Kidney epithelial cell (primary cell): ENCODE results near the gene BUD23. TPM values are rescaled to one million over a fixed set of nuclear protein-coding genes. Genes with fewer than 3 reads are reported as not detected.

Experiments used
- DNase-seq: peaks from one replicate; pipeline ENCODE4 v3.0.0-alpha.2; 2010; ENCODE audit warnings: low read depth
- H3K27me3 ChIP-seq: 2 replicates; pipeline ENCODE4 v1.6.0; 2011; ENCODE audit warnings: low read length; ENCODE audit not compliant: control insufficient read depth, insufficient read depth
- H3K36me3 ChIP-seq: 2 replicates; pipeline ENCODE4 v1.5.1; 2011; ENCODE audit warnings: low read length; ENCODE audit not compliant: control insufficient read depth, insufficient read depth
- H3K4me3 ChIP-seq: 2 replicates; pipeline ENCODE4 v1.5.1; 2011; ENCODE audit warnings: low read depth, mild to moderate bottlenecking, control low read depth, low read length
- total RNA-seq: library from RNA; depleted of rRNA; stranded (reverse); fragments of >200 nt; gene quantifications from 2 replicates; pipeline ENCODE4 v1.2.3, GENCODE V29; 2015
- TF ChIP-seq, protein P1 (sequence below): IDR thresholded peaks from 2 replicates; pipeline ENCODE4 v1.5.1; 2011; ENCODE audit warnings: mild to moderate bottlenecking, moderate library complexity, low read length, control low read depth, inconsistent platforms; ENCODE audit not compliant: insufficient read depth, poor library complexity, severe bottlenecking

BUD23 gene
- total RNA-seq, 1 donor from 2014 or later: 69.1 TPM

DNA sequence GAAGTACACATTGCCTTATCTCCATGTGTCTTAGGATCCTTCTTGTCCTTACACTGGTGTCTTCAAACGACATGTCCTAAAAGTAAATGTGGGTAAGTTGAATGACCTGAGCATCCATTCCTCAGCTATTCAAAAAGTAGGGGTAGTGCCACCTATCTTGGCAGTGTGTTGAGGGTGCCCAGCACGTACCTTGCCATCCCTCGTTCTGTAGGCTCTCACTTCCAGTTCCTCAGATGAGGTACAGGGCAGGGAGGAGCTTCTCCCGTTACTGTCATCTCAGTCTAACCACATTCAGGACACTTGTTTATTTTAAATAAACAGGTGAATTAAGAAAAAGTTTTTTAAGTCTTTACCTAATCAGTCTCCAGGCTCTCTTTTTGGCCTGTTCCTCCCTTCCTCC is 13.0 kb downstream of the BUD23 start:
- TF ChIP-seq, protein P1, sequence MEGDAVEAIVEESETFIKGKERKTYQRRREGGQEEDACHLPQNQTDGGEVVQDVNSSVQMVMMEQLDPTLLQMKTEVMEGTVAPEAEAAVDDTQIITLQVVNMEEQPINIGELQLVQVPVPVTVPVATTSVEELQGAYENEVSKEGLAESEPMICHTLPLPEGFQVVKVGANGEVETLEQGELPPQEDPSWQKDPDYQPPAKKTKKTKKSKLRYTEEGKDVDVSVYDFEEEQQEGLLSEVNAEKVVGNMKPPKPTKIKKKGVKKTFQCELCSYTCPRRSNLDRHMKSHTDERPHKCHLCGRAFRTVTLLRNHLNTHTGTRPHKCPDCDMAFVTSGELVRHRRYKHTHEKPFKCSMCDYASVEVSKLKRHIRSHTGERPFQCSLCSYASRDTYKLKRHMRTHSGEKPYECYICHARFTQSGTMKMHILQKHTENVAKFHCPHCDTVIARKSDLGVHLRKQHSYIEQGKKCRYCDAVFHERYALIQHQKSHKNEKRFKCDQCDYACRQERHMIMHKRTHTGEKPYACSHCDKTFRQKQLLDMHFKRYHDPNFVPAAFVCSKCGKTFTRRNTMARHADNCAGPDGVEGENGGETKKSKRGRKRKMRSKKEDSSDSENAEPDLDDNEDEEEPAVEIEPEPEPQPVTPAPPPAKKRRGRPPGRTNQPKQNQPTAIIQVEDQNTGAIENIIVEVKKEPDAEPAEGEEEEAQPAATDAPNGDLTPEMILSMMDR: no peak
- Histone ChIP-seq H3K4me3 (no peak overlapping the region), H3K36me3 (peaks cover 1% of the 10 kb centered on the region), H3K27me3 (no peaks in the 10 kb centered on the region)
- DNase-seq: no peak

DNA sequence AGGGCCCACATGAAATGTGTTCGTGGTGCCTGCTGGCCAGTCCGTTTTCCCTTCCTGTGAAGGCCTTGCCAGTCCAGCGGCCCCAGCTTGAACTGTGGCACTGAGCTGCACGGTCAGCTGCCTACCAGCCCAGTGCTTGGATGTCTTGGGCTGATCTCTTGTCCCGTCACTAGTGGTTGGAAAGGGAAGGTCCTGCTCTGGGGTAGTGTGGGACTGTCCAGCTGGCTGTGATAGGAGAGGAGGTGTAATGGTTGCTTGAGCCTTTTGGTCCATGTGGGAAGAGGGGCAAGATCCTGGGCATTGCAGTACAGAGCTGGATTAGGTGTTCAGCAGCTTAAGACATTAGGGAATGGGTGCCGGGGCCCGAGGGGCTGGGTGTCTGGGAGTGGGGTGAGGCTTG is 15.0 kb downstream of the BUD23 start:
- no peak overlapping the region for H3K4me3 ChIP-seq
- peaks cover 2% of the 10 kb centered on the region for H3K36me3 ChIP-seq
- TF ChIP-seq, protein P1: no peak
- H3K27me3 ChIP-seq: no peaks in the 10 kb centered on the region
- no peak for DNase-seq

DNA sequence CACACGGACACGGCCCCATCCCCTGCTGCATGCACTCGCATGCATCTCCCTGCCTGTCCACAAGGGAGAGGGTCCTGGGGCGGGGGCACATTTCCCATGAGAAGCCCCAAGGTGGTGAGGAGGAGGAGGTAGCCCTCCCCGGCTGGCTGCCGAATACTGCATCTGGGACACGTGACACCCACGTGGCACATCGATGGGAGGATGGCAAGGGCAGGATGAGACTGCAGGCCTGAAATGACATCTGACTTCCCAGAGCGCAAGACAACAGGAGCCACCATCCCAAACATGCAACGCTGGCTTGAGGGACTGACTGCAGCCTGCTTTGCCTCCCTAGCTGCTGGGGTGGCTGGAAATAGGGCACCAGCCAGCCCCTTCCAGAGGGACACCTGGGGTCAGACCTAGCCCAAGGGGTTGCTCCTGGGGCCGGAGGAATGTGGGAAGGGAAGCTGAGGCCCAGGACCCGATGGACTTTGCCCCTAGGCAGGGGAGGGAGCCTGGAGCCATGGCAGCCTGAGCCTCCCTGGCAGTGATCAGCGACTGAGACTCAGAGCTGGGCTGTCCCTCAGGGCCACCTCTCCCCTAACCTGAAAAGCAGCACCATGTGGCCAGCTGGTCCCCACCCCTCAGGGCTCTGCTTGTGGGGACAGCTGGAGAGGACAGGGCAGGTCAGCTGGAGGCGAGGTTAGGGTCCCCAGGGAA is 16.1 kb downstream of the BUD23 start:
- Histone ChIP-seq H3K27me3 (no peaks in the 10 kb centered on the region), H3K36me3 (peaks cover 4% of the 10 kb centered on the region), H3K4me3 (no peak overlapping the region)
- no peak for DNase-seq
- TF ChIP-seq, protein P1: no peak

DNA sequence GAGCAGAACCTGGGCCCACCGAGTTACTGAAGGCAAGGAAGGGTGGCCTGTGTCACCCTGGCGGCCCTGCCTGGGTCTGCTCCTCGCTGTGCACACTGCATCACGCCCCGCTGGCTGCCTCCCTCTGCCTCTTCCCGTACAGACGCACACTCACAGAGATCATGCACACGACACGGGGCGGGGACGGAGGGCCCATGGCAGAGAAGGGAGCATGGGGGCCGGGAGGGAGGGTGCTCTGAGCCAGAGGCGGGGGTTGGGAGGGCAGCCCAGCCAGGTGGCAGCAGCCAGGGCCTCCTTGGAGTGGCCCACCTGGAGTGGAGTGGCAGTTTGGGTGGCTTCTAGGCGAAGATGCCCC is 16.6 kb downstream of the BUD23 start:
- TF ChIP-seq, protein P1: no peak
- Histone ChIP-seq H3K4me3 (no peak overlapping the region), H3K27me3 (no peaks in the 10 kb centered on the region), H3K36me3 (peaks cover 4% of the 10 kb centered on the region)
- no peak for DNase-seq

DNA sequence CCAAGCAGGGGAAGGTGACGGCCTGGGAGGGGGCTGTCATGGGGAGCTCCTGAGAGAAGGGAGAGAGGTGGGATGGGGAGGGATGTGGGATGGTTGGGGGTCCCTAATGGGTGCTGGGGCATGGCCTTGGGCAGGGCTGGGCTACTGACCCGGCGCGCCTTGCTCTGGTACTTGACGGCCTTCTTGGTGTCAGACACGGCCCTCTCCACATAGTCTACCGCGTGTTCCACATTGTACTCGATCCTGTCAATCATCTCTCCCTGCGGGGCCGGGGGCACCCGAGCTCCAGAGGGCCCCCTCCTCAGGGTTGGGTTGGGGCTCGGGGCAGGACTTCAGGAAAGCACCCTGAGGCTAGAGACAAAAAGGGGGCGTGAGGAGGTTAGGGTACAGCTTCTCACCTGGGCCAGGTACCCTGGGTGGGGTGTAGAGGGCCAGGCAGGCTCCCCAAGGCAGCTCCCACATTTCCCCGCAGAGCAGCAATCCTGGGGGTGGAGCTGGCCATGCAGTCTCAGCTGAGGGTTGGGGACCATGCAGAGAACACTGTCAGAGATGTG is 17.3 kb downstream of the BUD23 start:
- H3K36me3 ChIP-seq: peaks cover 4% of the 10 kb centered on the region

More for the DNA sequence above, 17.3 kb downstream of the BUD23 start:
- TF ChIP-seq, protein P1: no peak
- DNase-seq: no peak
- H3K4me3 ChIP-seq: no peak overlapping the region
- no peaks in the 10 kb centered on the region for H3K27me3 ChIP-seq
